Endodermal cell (in vitro differentiated cells): ENCODE results near the gene ELMO2. TPM values are rescaled to one million over a fixed set of nuclear protein-coding genes. Genes with fewer than 3 reads are reported as not detected.

Source experiments
- DNase-seq: peaks from one replicate; pipeline ENCODE4 v3.0.0-alpha.2; 2017
- H3K27ac ChIP-seq: 2 replicates; pipeline ENCODE4 v1.5.1; 2013; ENCODE audit warnings: mild to moderate bottlenecking, low read depth, low read length, moderate library complexity
- H3K27me3 ChIP-seq: 2 replicates; pipeline ENCODE4 v1.6.1; 2013; ENCODE audit warnings: mild to moderate bottlenecking, low read length, moderate library complexity; ENCODE audit not compliant: insufficient read depth, control insufficient read depth, poor library complexity, severe bottlenecking
- H3K36me3 ChIP-seq: 2 replicates; pipeline ENCODE4 v1.7.0; 2013; ENCODE audit warnings: mild to moderate bottlenecking, low read length, moderate library complexity; ENCODE audit not compliant: control insufficient read depth, insufficient read depth
- H3K4me1 ChIP-seq: one replicate; pipeline ENCODE4 v1.7.0; 2013; ENCODE audit warnings: low read length; ENCODE audit not compliant: control insufficient read depth, insufficient read depth
- H3K4me3 ChIP-seq: 2 replicates; pipeline ENCODE4 v1.5.1; 2013; ENCODE audit warnings: mild to moderate bottlenecking, low read length, moderate library complexity
- H3K9ac ChIP-seq: 2 replicates; pipeline ENCODE4 v1.6.1; 2013; ENCODE audit warnings: mild to moderate bottlenecking, low read length, moderate library complexity; ENCODE audit not compliant: poor library complexity, severe bottlenecking; ENCODE audit errors: extremely low read depth
- H3K9me3 ChIP-seq: 2 replicates; pipeline ENCODE4 v1.6.1; 2013; ENCODE audit warnings: mild to moderate bottlenecking, low read length, moderate library complexity; ENCODE audit not compliant: control insufficient read depth
- H3K27ac Mint-ChIP-seq: 2 replicates; pipeline ENCODE4 v1.8.0; 2020; ENCODE audit warnings: mixed read lengths
- H3K27me3 Mint-ChIP-seq: 2 replicates; pipeline ENCODE4 v1.8.0; 2021; ENCODE audit warnings: mild to moderate bottlenecking, mixed read lengths; ENCODE audit not compliant: insufficient read depth
- H3K36me3 Mint-ChIP-seq: 2 replicates; pipeline ENCODE4 v1.8.0; 2020; ENCODE audit warnings: low read depth, mixed read lengths
- H3K4me1 Mint-ChIP-seq: 2 replicates; pipeline ENCODE4 v1.8.0; 2020; ENCODE audit warnings: mixed read lengths
- H3K4me3 Mint-ChIP-seq: 2 replicates; pipeline ENCODE4 v1.8.0; 2020; ENCODE audit warnings: mild to moderate bottlenecking, moderate library complexity, mixed read lengths
- H3K9me3 Mint-ChIP-seq: 2 replicates; pipeline ENCODE4 v1.8.0; 2020; ENCODE audit warnings: mild to moderate bottlenecking, mixed read lengths
- CTCF ChIP-seq: fragments of 200-600 bp; sonication (generic); conservative IDR thresholded peaks from 2 replicates; pipeline ENCODE4 v1.5.0; 2021; ENCODE audit warnings: antibody characterized with exemption, mild to moderate bottlenecking
- WGBS, 2 experiments: methylation state at CpG; one replicate each; pipeline versions ENCODE4 v1.1.5 to v1.1.7; 2013; ENCODE audit warnings: missing lambda C conversion rate in 2 of 2, mixed read lengths in 1 of 2; ENCODE audit not compliant: insufficient coverage in 1 of 2, insufficient read length in 1 of 2; 5-methylcytosine and 5-hydroxymethylcytosine counted together
- total RNA-seq, 2 donors: library from RNA; stranded (reverse); fragmentation: NEBNext Ultra II Directional in 1 of 2; extraction: Animal tissue kit (Norgen Biotek cat#: 25700) in 1 of 2; gene quantifications; 2 replicates in 1 of 2; 3 replicates in 1 of 2; pipeline ENCODE4 v1.2.1, GENCODE V29; 2021

ELMO2 gene
- total RNA-seq, 2 donors from 2014 or later = 44.8 to 52.8 TPM

- H3K4me3 Mint-ChIP-seq = no peak overlapping the region
- Histone ChIP-seq H3K9ac (no peak overlapping the region), H3K27ac (no peak overlapping the region), H3K4me1 (no peaks in the 10 kb centered on the region), H3K27me3 (no peaks in the 10 kb centered on the region), H3K4me3 (no peak overlapping the region), H3K9me3 (no peaks in the 10 kb centered on the region), H3K36me3 (no peaks in the 10 kb centered on the region)
- WGBS, 2 experiments = 83 to 100% methylated on average over 1 of the region's 1 CpG
- peaks cover 25% of the 10 kb centered on the region for H3K27me3 Mint-ChIP-seq
- no peaks in the 10 kb centered on the region for H3K9me3 Mint-ChIP-seq
- H3K27ac Mint-ChIP-seq = no peak overlapping the region
- no peak for DNase-seq
- H3K36me3 Mint-ChIP-seq = no peaks in the 10 kb centered on the region
- peaks cover 9% of the 10 kb centered on the region for H3K4me1 Mint-ChIP-seq
- no peak for TF ChIP-seq CTCF
These were observed 80.6 kb downstream of the ELMO2 start for GRCh38 chr20:46325789-46326188.

- Mint-ChIP-seq H3K27ac (no peak overlapping the region), H3K9me3 (no peaks in the 10 kb centered on the region), H3K27me3 (peaks cover 25% of the 10 kb centered on the region), H3K4me1 (peaks cover 9% of the 10 kb centered on the region), H3K36me3 (no peaks in the 10 kb centered on the region), H3K4me3 (no peak overlapping the region)
- peak; percentile 70 for TF ChIP-seq CTCF
- Histone ChIP-seq H3K4me1 (no peaks in the 10 kb centered on the region), H3K4me3 (no peak overlapping the region), H3K36me3 (no peaks in the 10 kb centered on the region), H3K27ac (no peak overlapping the region), H3K9ac (no peak overlapping the region), H3K9me3 (no peaks in the 10 kb centered on the region), H3K27me3 (no peaks in the 10 kb centered on the region)
- DNase-seq = peak; percentile 84
- 73 to 92% methylated on average over 4 to 6 of the region's 6 CpGs for WGBS, 2 experiments
These were observed 81.3 kb downstream of the ELMO2 start for GRCh38 chr20:46324960-46325703.

GRCh38 chr20:46324379-46324778, 82.0 kb downstream of the ELMO2 start:
- H3K9ac ChIP-seq = no peak overlapping the region
- H3K4me3 ChIP-seq = no peak overlapping the region
- H3K27ac ChIP-seq = no peak overlapping the region
- Mint-ChIP-seq H3K4me1 (peaks cover 9% of the 10 kb centered on the region), H3K27ac (no peak overlapping the region), H3K27me3 (peaks cover 29% of the 10 kb centered on the region), H3K36me3 (no peaks in the 10 kb centered on the region), H3K4me3 (no peak overlapping the region), H3K9me3 (no peaks in the 10 kb centered on the region)
- WGBS, 2 experiments = 92% methylated on average over 7 of the region's 7 CpGs; no CpG with 5 or more reads in 1 of the 2 experiments
- no peaks in the 10 kb centered on the region for H3K9me3 ChIP-seq
- no peaks in the 10 kb centered on the region for H3K27me3 ChIP-seq
- no peak for TF ChIP-seq CTCF
- H3K4me1 ChIP-seq = no peaks in the 10 kb centered on the region
- DNase-seq = no peak
- H3K36me3 ChIP-seq = no peaks in the 10 kb centered on the region
